Right lobe of liver (tissue), 4 donors: ENCODE measurements around the gene PPFIA3.

Experiments
- POLR2A ChIP-seq: fragments of 450-650 bp; IDR thresholded peaks from one replicate; pipeline ENCODE4 v1.6.1; 2017; ENCODE audit warnings: antibody characterized with exemption, mild to moderate bottlenecking
- TF ChIP-seq, protein P1 (sequence below), 4 donors: fragments of 200-600 bp in 3 of 4; fragments of 450-650 bp in 1 of 4; IDR thresholded peaks; one replicate each; pipeline versions ENCODE4 v1.5.1 to v1.8.0; 2016 to 2022; ENCODE audit warnings: antibody characterized with exemption in 4 of 4, mild to moderate bottlenecking in 2 of 4
- donor health status: DM: no; HTN: no; CAD: no.
- donor health status: DM: no; HTN: no; CAD: no.
- donor health status: DM: no; HTN: yes; CAD: no.

DNA sequence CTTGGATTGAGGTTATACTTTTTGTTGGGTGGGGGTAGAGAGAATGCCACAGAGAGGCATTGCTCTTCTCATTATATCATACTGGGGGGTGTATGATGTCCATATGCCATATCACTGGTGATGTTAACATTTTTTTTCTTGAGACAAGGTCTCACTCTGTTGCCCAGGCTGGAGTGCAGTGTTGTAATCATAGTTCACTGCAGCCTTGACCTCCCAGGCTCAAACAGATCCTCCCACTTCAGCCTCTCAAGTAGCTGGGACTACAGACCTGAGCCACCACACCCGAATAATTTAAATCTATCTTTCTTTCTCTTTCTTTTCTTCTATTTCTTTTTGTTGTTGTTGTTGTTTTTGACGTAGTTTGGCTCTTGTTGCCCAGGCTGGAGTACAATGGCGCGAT lies 39.0 kb upstream of the PPFIA3 start:
- TF ChIP-seq, protein P1, sequence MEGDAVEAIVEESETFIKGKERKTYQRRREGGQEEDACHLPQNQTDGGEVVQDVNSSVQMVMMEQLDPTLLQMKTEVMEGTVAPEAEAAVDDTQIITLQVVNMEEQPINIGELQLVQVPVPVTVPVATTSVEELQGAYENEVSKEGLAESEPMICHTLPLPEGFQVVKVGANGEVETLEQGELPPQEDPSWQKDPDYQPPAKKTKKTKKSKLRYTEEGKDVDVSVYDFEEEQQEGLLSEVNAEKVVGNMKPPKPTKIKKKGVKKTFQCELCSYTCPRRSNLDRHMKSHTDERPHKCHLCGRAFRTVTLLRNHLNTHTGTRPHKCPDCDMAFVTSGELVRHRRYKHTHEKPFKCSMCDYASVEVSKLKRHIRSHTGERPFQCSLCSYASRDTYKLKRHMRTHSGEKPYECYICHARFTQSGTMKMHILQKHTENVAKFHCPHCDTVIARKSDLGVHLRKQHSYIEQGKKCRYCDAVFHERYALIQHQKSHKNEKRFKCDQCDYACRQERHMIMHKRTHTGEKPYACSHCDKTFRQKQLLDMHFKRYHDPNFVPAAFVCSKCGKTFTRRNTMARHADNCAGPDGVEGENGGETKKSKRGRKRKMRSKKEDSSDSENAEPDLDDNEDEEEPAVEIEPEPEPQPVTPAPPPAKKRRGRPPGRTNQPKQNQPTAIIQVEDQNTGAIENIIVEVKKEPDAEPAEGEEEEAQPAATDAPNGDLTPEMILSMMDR (IDR thresholded peaks at IDR 0.05): no peak
- TF ChIP-seq POLR2A: no peak
